Gastroesophageal sphincter (tissue), 4 donors: Measurements from ENCODE around the gene TULP1. TPM values are rescaled to one million over a fixed set of nuclear protein-coding genes. Genes with fewer than 3 reads are reported as not detected.

Experiments used
- ATAC-seq: fragments of 150-250 bp; one replicate; pipeline ENCODE4 v1.9.1; 2016; ENCODE audit warnings: mild to moderate bottlenecking, moderate library complexity
- H3K27ac ChIP-seq, 4 donors: fragments of 200-600 bp; sonication (generic) in 3 of 4; 1 replicate in 3 of 4; 2 replicates in 1 of 4; pipeline ENCODE4 v1.5.1; 2016 to 2019
- H3K27me3 ChIP-seq: fragments of 200-600 bp; sonication (generic); one replicate; pipeline ENCODE4 v1.5.1; 2019
- H3K36me3 ChIP-seq, 2 donors: fragments of 200-600 bp; sonication (generic); one replicate each; pipeline ENCODE4 v1.5.1; 2019; ENCODE audit warnings: control low read depth in 1 of 2
- H3K4me1 ChIP-seq, 3 donors: fragments of 200-600 bp; sonication (generic); 1 replicate in 2 of 3; 2 replicates in 1 of 3; pipeline ENCODE4 v1.5.1; 2016 to 2019; ENCODE audit warnings: control low read depth in 2 of 3
- H3K4me3 ChIP-seq, 2 donors: fragments of 200-600 bp; sonication (generic); one replicate each; pipeline ENCODE4 v1.5.1; 2019; ENCODE audit warnings: mild to moderate bottlenecking in 1 of 2, moderate library complexity in 1 of 2
- H3K9me3 ChIP-seq, 3 donors: fragments of 200-600 bp; sonication (generic); one replicate each; pipeline ENCODE4 v1.5.1; 2017 to 2019; ENCODE audit warnings: control low read depth in 2 of 3
- EP300 ChIP-seq: sonication (generic); formaldehyde crosslinking; IDR thresholded peaks from one replicate; pipeline ENCODE4 v1.6.1; 2017; ENCODE audit warnings: antibody characterized with exemption, mild to moderate bottlenecking
- POLR2A ChIP-seq, 2 donors: fragments of 450-650 bp; IDR thresholded peaks; one replicate each; pipeline ENCODE4 v1.6.1; 2017; ENCODE audit warnings: antibody characterized with exemption in 2 of 2, mild to moderate bottlenecking in 2 of 2, moderate library complexity in 1 of 2
- POLR2AphosphoS5 ChIP-seq: sonication (generic); formaldehyde crosslinking; IDR thresholded peaks from one replicate; pipeline ENCODE4 v1.6.1; 2017; ENCODE audit warnings: antibody characterized with exemption
- WGBS, 2 donors: methylation state at CpG; one replicate each; pipeline ENCODE4 v1.1.5; 2018; ENCODE audit warnings: low coverage in 1 of 2; 5-methylcytosine and 5-hydroxymethylcytosine counted together
- total RNA-seq, 4 donors: library from RNA; depleted of rRNA; stranded (reverse); fragments of >200 nt; gene quantifications; one replicate each; pipeline ENCODE4 v1.1.0, GENCODE V29; 2016
- TF ChIP-seq, protein P1 (sequence below), 4 experiments: fragments of 200-600 bp in 2 of 4; fragments of 450-650 bp in 2 of 4; sonication (generic) in 1 of 4; IDR thresholded peaks; one replicate each; pipeline ENCODE4 v1.5.1; 2017 to 2019; ENCODE audit warnings: antibody characterized with exemption in 4 of 4, mild to moderate bottlenecking in 2 of 4, moderate library complexity in 2 of 4

Gene TULP1
- total RNA-seq, 4 donors from 2014 or later = 0.89 TPM; not detected in 3

DNA sequence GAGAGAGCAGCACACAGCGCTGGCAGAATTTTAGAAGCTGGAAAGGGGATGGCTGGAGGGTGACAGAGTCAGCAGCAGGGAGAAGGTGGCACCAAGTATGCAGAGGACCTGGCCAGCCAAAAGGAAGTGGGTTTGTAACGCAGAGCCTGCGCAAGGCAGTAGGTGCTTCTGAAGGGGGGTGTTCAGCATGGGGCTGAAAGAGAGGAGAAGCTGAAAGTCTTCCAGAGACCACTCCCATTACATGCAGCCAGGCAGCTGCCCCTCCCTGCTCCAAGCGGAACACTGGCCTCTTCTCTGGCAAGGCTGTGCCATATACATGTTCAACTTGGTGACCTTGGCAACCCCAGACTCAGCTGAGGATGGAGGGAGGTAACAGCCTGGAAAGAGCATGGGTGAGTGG is 42.1 kb upstream of the TULP1 start:
- Histone ChIP-seq H3K4me1 (no peaks in the 10 kb centered on the region), H3K9me3 (peaks cover 0 to 7% (median 0%) of the 10 kb centered on the region in 3 donors), H3K4me3 (no peak overlapping the region), H3K36me3 (no peaks in the 10 kb centered on the region), H3K27me3 (peaks cover 16% of the 10 kb centered on the region), H3K27ac (no peak overlapping the region)
- no peak for ATAC-seq
- 83 to 100% methylated on average over 2 to 4 of the region's 4 CpGs for WGBS, 2 donors
- TF ChIP-seq, protein P1, sequence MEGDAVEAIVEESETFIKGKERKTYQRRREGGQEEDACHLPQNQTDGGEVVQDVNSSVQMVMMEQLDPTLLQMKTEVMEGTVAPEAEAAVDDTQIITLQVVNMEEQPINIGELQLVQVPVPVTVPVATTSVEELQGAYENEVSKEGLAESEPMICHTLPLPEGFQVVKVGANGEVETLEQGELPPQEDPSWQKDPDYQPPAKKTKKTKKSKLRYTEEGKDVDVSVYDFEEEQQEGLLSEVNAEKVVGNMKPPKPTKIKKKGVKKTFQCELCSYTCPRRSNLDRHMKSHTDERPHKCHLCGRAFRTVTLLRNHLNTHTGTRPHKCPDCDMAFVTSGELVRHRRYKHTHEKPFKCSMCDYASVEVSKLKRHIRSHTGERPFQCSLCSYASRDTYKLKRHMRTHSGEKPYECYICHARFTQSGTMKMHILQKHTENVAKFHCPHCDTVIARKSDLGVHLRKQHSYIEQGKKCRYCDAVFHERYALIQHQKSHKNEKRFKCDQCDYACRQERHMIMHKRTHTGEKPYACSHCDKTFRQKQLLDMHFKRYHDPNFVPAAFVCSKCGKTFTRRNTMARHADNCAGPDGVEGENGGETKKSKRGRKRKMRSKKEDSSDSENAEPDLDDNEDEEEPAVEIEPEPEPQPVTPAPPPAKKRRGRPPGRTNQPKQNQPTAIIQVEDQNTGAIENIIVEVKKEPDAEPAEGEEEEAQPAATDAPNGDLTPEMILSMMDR (IDR thresholded peaks at IDR 0.05) = no peak
- TF ChIP-seq POLR2AphosphoS5 (no peak), POLR2A (IDR thresholded peaks at IDR 0.05) (no peak), EP300 (no peak)

DNA sequence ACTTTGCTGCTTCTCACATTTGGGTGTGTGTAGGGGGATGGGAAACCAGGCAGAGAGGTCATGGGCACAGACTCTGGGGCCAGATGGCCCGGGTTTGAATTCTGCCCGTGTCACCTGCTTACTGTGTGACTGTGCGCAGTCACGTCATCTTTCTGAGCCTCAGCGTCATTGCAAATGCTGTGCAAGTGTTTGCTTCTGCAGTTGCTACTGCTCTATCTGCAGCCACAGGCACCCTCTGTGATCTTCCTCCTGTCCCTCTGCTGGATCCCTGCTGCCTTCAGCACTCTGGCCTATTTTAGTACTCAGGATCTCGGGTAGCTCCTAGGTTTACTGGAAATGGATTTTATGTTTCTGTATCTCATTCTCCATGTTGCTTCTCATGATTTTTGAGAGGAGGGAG is 40.6 kb upstream of the TULP1 start:
- H3K36me3 ChIP-seq = no peaks in the 10 kb centered on the region
- TF ChIP-seq, protein P1 (IDR thresholded peaks at IDR 0.05) = no peak
- no peak for TF ChIP-seq POLR2A (IDR thresholded peaks at IDR 0.05)
- no peak for TF ChIP-seq EP300
- TF ChIP-seq POLR2AphosphoS5 = no peak
- no peak for ATAC-seq
- H3K27me3 ChIP-seq = peaks cover 21% of the 10 kb centered on the region
- H3K9me3 ChIP-seq = peaks cover 0 to 10% (median 0%) of the 10 kb centered on the region in 3 donors
- WGBS, 2 donors = 74 to 84% methylated on average over 4 to 6 of the region's 6 CpGs
- no peaks in the 10 kb centered on the region for H3K4me1 ChIP-seq
- H3K4me3 ChIP-seq = no peak overlapping the region
- H3K27ac ChIP-seq = no peak overlapping the region

DNA sequence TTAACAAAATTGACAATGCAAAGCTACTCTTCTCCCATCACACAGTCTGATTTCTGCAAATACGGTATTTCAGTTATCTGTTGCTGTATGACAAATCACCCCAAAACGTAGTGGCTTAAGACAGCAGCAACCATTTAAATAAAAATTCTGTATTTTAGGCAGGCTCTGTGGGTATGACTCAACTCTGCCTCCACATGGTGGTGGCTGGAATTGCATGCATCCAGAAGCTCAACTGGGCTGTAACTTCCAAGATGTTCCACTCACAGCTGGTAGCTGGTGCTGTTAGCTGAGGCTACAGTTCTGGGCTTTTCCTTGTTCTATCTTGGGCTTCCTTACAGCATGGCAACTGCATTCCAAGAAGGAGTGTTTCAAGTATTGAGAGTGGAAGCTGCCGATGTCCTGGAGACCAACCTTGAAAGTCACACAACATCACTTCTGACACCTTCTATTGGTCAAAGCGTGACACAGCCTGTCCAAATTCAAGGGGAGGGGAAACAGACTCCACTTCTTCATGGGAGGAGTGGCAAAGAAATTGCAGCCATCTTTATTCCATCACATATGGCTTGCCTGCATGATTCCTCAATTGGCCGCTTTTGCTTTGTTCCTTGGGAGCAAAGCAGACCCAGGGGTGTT is 39.7 kb upstream of the TULP1 start:
- ATAC-seq = no peak
- Histone ChIP-seq H3K27ac (no peak overlapping the region), H3K4me3 (no peak overlapping the region), H3K36me3 (no peaks in the 10 kb centered on the region), H3K27me3 (peaks cover 27% of the 10 kb centered on the region), H3K9me3 (peaks cover 0 to 10% (median 0%) of the 10 kb centered on the region in 3 donors), H3K4me1 (no peaks in the 10 kb centered on the region)
- TF ChIP-seq EP300 (no peak), POLR2AphosphoS5 (no peak), POLR2A (IDR thresholded peaks at IDR 0.05) (no peak)
- TF ChIP-seq, protein P1 (IDR thresholded peaks at IDR 0.05) = peak; percentile 31 to 51 (median 34)
- 58 to 62% methylated on average over 4 to 5 of the region's 5 CpGs for WGBS, 2 donors

DNA sequence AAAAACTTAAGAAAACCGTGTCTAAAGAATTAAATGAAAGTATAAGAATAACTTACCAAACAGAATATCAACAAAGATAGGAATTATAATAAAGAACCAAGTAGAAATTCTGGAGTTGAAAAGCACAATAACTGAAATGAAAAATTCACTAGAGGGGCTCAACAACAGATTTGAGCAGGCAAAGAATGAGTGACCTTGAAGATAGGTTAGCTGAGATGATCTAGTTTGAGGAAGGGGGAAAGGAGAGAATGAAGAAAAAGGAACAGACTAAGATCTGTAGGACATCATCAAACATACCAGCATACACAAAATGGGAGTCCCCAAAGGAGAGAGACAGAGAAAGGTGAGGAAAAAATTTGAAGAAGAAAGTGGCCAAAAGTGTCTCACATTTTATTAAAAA is 37.7 kb upstream of the TULP1 start:
- TF ChIP-seq EP300 (no peak), POLR2AphosphoS5 (no peak), POLR2A (IDR thresholded peaks at IDR 0.05) (no peak)
- TF ChIP-seq, protein P1 (IDR thresholded peaks at IDR 0.05) = no peak
- Histone ChIP-seq H3K4me3 (no peak overlapping the region), H3K9me3 (peaks cover 0 to 10% (median 0%) of the 10 kb centered on the region in 3 donors), H3K27ac (no peak overlapping the region), H3K4me1 (no peaks in the 10 kb centered on the region), H3K36me3 (no peaks in the 10 kb centered on the region), H3K27me3 (peaks cover 36% of the 10 kb centered on the region)
- ATAC-seq = no peak
- WGBS, 2 donors = 56 to 86% methylated on average over 1 of the region's 1 CpG

DNA sequence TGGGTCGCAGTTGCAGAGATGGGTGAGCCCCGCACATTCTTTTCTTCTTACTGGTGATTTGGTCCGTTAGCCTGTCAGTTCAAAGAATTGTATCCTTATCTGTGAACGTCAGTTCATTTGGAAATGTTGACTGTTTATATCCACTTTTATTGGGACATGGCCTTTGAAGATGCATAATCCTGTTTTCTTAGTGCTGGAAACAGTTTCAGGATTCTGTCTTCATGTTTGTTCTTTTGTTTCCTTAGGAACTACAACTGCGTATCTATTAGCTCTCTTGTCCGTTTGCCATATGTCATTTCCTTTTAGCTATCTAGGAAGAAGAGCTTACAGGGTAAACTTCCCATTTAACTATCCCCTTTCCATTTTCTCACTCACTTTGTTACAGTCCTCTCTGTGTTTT is 35.0 kb upstream of the TULP1 start:
- Histone ChIP-seq H3K27me3 (peaks cover 31% of the 10 kb centered on the region), H3K9me3 (peaks cover 0 to 9% (median 0%) of the 10 kb centered on the region in 3 donors), H3K36me3 (no peaks in the 10 kb centered on the region), H3K27ac (no peak overlapping the region), H3K4me3 (no peak overlapping the region), H3K4me1 (no peaks in the 10 kb centered on the region)
- WGBS, 2 donors = 39 to 50% methylated on average over 5 to 6 of the region's 6 CpGs
- no peak for TF ChIP-seq EP300
- no peak for TF ChIP-seq POLR2A (IDR thresholded peaks at IDR 0.05)
- no peak for TF ChIP-seq POLR2AphosphoS5
- TF ChIP-seq, protein P1 (IDR thresholded peaks at IDR 0.05) = no peak
- no peak for ATAC-seq
